ENCODE measurements around the gene KBTBD4.
A peak's percentile ranks its signal among the peaks of the same experiment; 100 is the strongest.

The KBTBD4 gene

DNA sequence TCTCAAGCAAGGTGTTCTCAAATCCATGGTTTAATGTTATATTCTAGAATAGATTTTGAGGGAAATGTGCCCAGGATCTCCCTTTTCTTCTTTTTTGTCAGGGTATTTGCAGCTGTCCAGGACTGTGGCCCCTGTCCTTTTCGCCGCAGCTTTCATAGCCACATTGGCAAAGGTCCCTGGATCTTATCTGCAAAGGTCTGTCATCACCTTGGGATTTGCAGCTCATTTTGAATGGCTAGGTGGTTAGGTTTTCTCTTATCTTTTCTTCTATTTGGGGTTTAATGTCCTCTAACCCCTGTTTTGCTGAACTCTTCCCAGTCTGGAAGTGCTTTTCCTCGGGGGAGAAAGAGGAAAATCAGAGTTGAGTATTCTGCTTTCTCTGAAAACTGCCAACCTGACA, 27.2 kb upstream of the KBTBD4 start:
- DNase-seq: no peak
- Histone ChIP-seq H3K27me3 (ENCODE audit: insufficient read depth, low read depth, severe bottlenecking) (no peaks in the 10 kb centered on the region), H3K27ac (no peak overlapping the region), H3K9me3 (ENCODE audit: severe bottlenecking) (no peaks in the 10 kb centered on the region), H3K4me3 (ENCODE audit: low read depth, low read length) (no peak overlapping the region), H3K36me3 (peaks cover 9% of the 10 kb centered on the region)
- TF ChIP-seq, protein P1, sequence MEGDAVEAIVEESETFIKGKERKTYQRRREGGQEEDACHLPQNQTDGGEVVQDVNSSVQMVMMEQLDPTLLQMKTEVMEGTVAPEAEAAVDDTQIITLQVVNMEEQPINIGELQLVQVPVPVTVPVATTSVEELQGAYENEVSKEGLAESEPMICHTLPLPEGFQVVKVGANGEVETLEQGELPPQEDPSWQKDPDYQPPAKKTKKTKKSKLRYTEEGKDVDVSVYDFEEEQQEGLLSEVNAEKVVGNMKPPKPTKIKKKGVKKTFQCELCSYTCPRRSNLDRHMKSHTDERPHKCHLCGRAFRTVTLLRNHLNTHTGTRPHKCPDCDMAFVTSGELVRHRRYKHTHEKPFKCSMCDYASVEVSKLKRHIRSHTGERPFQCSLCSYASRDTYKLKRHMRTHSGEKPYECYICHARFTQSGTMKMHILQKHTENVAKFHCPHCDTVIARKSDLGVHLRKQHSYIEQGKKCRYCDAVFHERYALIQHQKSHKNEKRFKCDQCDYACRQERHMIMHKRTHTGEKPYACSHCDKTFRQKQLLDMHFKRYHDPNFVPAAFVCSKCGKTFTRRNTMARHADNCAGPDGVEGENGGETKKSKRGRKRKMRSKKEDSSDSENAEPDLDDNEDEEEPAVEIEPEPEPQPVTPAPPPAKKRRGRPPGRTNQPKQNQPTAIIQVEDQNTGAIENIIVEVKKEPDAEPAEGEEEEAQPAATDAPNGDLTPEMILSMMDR (IDR thresholded peaks at IDR 0.05; ENCODE audit: low read depth, low read length): no peak

DNA sequence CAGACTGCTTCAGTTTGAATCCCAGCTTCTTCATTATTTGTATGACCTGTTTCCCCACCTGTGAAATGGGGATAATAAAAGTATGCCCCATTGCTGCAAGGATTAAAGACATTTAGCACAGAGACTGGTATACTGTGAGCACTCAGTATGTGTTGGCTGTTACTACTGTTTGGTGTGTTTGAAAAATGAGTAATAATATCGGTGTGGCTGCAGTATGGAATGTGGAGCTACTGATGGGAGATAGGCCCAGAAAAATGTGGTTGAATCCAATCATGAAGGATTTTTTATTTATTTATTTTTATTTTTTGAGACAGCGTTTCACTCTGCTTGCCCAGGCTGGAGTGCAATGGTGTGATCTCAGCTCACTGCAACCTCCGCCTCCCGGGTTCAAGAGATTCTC, 24.5 kb upstream of the KBTBD4 start:
- H3K27me3 ChIP-seq (ENCODE audit: insufficient read depth, low read depth, severe bottlenecking): no peaks in the 10 kb centered on the region
- H3K4me3 ChIP-seq (ENCODE audit: low read depth, low read length): no peak overlapping the region
- no peak for DNase-seq
- H3K27ac ChIP-seq: no peak overlapping the region
- H3K9me3 ChIP-seq (ENCODE audit: severe bottlenecking): no peaks in the 10 kb centered on the region
- TF ChIP-seq, protein P1 (IDR thresholded peaks at IDR 0.05; ENCODE audit: low read depth, low read length): no peak
- H3K36me3 ChIP-seq: peaks cover 9% of the 10 kb centered on the region; the same call in 1 of the 2 replicates

GRCh38 chr11:47599902-47600301, 21.1 kb upstream of the KBTBD4 start:
- H3K27ac ChIP-seq: peak overlapping the region; percentile 71
- no peaks in the 10 kb centered on the region for H3K9me3 ChIP-seq (ENCODE audit: severe bottlenecking)
- peak; percentile 57 for DNase-seq
- H3K36me3 ChIP-seq: no peaks in the 10 kb centered on the region
- no peaks in the 10 kb centered on the region for H3K27me3 ChIP-seq (ENCODE audit: insufficient read depth, low read depth, severe bottlenecking)
- peak overlapping the region; percentile 20; the same call in 1 of the 2 replicates for H3K4me3 ChIP-seq (ENCODE audit: low read depth, low read length)
- TF ChIP-seq, protein P1 (IDR thresholded peaks at IDR 0.05; ENCODE audit: low read depth, low read length): no peak

DNA sequence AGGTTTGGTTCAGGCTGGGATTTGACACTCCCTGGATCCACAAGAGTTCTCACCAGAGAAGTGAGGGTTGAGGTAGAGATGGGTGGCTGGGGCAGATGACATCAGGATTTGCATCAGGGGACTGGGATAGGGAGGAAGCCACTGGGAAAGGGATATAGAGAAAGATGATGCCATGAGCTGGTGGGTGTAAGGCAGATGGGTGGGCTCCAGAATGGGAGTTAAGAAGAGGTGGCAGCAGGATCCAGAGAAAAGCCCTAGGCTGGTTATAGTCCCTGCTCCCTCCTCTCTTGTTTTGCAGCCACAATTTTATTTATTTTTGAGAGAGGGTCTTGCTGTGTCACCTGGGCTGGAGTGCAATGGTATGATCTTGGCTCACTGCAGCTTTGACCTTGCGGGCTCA, 17.2 kb upstream of the KBTBD4 start:
- Histone ChIP-seq H3K27me3 (ENCODE audit: insufficient read depth, low read depth, severe bottlenecking) (peaks cover 8% of the 10 kb centered on the region), H3K36me3 (no peaks in the 10 kb centered on the region), H3K4me3 (ENCODE audit: low read depth, low read length) (no peak overlapping the region), H3K27ac (no peak overlapping the region), H3K9me3 (ENCODE audit: severe bottlenecking) (no peaks in the 10 kb centered on the region)
- TF ChIP-seq, protein P1 (IDR thresholded peaks at IDR 0.05; ENCODE audit: low read depth, low read length): no peak
- no peak for DNase-seq

DNA sequence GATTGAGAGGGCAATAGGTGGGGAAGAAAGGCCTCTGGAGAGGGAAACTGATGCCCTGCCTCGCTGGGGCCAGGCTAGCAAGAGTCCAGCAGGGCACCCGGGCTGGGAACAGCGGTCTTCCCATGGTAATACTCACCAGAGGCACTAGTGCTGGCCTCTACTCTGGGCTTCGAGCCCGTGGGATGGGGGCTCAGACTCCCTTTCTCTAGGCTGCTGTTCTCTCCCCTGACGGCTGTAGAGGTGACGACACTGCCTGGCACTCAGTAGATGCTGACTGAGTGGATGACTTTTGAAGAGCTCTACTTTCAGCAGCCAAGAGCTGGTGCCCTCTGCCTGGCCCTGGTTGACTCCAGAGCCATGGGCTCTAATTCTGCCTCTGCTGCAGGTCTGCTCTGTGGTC, 16.3 kb upstream of the KBTBD4 start:
- H3K27me3 ChIP-seq (ENCODE audit: insufficient read depth, low read depth, severe bottlenecking): peaks cover 8% of the 10 kb centered on the region

More for the DNA sequence above, 16.3 kb upstream of the KBTBD4 start:
- H3K27ac ChIP-seq: no peak overlapping the region
- H3K36me3 ChIP-seq: no peaks in the 10 kb centered on the region
- TF ChIP-seq, protein P1 (IDR thresholded peaks at IDR 0.05; ENCODE audit: low read depth, low read length): no peak
- no peaks in the 10 kb centered on the region for H3K9me3 ChIP-seq (ENCODE audit: severe bottlenecking)
- H3K4me3 ChIP-seq (ENCODE audit: low read depth, low read length): no peak overlapping the region
- DNase-seq: no peak

Measured in WERI-Rb-1 (cell line).